GM21515 (cell line): Measurements from ENCODE around the gene INCENP.
"Not testable (repeated sequence)": the region's sequence is repeated elsewhere in the genome, so short reads cannot be mapped to it uniquely, and the experiment has no call there.

Experiments
- ATAC-seq: cut with Tn5 transposase; IDR thresholded peaks from one replicate; pipeline ENCODE4 v1.9.1; 2021; ENCODE audit not compliant: unreplicated experiment

INCENP gene

DNA sequence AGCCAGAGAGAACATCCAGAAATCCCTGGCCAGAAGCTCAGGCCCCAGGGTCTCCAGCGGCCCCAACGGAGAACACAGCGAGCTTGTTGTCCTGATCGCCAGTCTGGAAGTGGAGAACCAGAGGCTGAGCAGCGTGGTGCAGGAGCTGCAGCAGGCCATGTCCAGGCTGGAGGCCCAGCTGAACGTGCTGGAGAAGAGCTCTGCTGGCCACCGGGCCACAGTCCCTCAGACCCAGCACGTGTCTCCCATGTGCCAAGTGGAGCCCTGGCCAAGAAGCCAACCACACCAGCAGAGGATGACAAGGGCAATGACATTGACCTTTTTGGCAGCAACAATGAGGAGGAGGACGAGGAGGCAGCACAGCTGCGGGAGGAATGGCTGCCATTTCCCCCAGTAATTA lies 45.6 kb downstream of the INCENP start:
- no peak for ATAC-seq

DNA sequence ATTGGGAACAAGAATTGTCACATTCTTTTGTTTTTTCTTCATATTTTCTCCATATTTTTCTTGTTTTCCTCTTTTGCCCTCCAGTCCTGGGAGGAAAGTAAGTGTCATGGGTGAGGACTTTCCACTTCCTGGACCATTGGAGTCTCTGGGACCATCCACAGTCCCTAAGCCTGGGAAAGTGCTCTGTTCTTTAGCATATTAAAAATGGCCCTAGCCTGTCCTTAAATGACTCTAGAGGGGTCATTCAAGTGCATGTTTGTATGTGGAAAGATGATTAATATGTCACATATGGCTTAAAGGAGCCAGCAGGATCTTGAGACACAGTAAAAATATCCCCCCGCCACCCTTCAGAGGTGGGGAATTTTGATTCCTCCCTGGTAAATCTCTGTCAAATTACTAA lies 46.1 kb downstream of the INCENP start:
- no peak for ATAC-seq

DNA sequence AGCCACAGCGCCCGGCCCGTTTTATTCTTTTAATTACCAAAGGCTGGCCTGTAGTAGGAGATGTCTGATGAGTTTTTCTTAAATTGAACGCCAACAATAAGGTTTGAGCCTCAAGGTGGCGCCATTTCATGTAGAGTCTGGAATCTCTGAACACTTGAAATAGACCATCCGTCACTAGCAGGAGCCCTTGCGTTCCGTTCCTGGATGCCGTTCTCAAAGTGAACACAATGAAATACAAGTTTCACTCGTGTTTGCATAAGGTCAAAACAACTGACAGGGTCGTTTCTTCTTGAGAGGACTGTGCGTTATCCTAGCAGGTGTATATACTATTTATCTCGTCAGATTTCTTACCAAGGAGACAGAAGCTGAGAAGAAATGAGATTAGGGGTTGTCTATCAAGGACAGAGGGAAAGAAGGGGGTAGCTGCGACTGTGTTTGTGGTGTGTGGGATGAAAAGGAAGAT lies 47.5 kb downstream of the INCENP start:
- no peak for ATAC-seq

DNA sequence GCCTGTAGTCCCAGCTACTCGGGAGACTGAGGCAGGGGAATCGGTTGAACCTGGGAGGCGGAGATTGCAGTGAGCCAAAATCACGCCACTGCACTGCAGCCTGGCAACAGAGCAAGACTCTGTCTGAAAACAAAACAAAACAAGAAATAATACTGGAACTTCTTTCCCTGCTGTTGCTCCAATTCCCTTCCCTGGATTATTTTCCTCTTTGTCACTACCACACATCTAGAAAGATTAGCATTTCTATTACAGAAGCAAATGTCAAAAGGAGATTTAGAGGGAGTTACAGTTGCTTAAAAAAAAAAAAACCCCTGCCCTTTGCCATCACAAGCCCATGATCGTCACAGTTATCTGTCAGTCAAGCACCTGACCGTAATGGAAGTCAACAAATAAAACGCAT lies 48.5 kb downstream of the INCENP start:
- ATAC-seq, result no peak

DNA sequence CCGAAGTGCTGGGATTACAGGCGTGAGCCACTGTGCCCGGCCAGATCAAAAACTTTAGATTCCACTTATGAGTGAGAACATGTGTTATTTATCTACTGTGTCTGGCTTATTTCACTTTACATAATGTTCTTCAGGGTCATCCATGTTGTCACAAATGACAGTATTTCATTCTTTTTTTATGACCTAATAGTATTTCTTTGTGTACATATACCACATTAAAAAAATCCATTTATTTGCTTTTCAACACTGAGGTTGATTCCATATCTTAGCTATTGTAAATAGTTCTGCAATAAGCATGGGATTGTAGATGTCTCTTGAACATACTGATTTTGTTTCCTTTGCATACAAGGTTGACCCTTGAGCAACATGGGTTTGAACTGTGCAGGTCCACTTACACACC lies 53.0 kb downstream of the INCENP start:
- no peak for ATAC-seq

DNA sequence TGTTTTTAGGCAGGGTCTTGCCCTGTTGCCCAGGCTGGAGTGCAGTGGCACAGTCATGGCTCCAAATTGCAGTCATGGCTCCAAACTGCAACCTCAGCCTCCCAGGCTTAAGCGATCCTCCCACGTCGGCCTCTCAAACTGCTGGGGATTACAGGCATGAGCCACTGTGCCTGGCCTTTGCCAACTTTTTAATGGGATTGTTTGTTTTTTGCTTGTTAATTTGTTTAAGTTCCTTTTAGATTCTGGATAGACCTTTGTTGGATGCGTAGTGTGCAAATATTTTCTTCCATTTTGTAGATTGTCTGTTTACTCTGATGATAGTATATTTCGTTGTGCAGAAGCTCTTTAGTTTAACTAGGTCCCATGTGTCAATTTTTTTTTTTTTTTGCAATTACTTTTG lies 56.2 kb downstream of the INCENP start:
- no peak for ATAC-seq

DNA sequence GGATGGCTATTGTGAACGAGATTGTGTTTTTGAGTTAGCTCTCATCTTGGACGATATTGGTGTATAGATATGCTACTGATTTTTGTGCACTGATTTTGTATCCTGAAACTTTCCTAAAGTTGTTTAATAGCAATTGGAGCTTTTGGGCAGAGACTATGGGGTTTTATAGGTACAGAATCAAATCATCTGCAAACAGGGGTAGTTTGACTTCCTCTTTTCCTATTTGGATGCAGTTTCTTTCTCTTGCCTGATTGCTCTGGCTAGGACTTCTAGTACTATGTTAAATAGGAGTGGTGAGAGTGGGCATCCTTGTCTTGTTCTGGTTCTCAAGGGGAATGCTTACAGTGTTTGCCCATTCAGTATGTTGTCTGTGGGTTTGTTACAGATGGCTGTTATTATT lies 57.3 kb downstream of the INCENP start:
- no peak for ATAC-seq

DNA sequence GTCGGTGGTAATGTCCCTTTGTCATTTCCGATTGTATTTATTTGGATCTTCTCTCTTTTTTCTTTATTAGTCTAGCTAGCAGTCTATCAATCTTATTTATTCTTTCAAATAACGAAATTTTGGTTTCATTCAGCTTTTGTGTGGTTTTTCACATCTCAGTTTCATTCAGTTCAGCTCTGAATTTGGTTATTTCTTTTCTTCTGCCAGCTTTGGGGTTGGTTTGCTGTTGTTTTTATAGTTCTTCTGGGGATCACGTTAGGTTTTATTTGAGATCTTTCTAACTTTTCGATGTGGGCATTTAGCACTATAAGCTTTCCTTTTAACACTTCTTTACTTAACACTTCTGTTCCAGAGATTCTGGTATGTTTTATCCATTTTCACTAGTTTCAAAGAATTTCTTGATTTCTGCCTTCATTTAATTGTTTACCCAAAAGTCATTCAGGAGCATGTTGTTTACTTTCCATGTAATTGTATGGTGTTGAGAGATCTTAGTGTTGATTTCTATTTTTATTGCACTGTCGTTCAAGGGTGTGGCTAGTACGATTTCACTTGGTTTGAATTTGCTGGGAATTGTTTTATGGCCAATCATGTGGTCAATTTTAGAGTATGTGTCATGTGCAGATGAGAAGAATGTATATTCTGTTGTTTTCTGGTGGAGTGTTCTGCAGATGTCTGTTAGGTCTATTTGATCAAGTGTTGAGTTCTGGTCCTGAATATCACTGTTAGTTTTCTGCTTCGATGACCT lies 58.5 kb downstream of the INCENP start:
- no peak for ATAC-seq

DNA sequence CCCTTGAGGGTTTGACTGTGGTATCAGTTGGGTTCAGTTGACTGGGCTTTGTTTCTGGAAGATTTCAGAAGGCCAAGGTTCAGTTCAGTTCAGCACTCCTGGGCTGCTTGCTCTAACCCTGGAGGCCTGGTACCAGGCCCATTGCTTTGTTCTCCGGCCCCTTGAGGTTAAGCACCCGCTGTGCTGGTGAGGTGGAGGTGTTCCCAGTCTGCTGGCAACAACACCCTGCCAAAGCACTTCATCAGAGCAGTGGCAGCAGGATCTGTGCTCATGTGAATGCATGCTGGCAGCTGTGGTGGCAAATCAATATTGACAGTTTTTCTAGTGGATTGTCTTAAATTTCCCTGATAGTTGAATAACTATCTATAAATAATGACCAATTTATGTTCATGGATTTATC lies 62.4 kb downstream of the INCENP start:
- no peak for ATAC-seq

DNA sequence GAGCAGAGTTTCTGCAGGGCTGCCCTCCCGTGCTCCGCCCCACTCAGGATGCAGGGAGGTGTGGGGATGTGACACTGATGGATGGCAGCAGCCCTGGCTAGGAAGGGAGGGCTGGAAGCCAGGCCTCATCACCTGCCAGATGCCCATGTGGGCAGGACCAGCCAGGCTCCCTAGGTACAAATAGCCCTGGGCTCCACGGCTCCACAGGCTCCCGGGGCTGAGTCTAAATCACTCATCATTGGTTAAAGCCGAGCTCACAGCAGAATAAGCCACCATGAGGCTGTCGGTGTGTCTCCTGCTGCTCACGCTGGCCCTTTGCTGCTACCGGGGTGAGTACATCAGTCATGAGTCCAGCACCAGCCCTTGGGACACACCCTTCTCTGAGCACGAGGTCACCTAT lies 66.2 kb downstream of the INCENP start, which contains the start of gene SCGB1D1:
Gene SCGB1D1 (plus strand): TSS at position 206 of the 400 bp plus-strand sequence. CDS start 69 bp downstream, at position 275.
- no peak for ATAC-seq

DNA sequence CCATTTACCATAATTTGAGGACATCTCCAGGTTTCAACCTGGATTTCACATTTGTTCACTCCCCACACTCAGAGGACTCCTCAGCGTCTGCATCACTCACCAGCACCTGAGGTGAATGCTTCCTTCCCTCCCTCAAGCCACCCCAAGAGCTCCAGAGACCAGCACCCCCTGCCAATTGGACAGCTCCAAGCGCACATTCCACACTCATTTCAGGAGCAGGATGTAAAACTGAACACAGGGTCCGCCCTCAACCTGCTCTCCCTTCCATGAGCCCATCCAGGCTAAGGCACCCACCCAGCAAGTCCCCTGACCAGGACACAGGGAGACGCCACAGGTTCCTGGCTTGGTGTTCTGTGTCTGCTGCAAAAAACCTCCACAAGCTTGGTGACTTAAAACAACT lies 70.1 kb downstream of the INCENP start:
- ATAC-seq, result no peak

DNA sequence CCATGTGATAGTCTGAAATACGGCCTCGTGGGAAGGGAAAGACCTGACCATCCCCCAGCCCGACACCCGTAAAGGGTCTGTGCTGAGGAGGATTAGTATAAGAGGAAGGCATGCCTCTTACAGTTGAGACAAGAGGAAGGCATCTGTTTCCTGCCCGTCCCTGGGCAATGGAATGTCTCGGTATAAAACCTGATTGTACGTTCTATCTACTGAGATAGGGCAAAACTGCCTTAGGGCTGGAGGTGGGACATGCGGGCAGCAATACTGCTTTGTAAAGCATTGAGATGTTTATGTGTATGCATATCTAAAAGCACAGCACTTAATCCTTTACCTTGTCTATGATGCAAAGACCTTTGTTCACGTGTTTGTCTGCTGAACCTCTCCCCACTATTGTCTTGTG lies 71.2 kb downstream of the INCENP start:
- not testable (repeated sequence) for ATAC-seq

DNA sequence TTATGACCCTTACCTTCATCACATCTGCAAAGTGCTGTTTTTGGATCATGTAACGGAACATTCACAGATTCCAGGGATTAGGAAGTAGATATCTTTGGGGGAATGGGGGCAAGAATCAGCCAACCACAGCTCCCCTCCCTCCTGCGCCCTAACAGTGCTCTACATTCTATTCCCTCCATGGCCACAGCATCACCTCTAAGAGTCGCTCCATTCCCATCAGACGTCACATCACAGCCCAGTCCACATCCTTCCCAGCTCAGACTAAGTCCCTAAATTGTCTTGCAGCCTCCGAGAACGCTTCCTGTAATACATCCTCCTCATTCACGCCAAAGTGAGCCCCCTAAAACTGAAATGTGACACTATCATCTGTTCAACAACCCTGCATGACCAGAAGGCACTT lies 72.1 kb downstream of the INCENP start:
- ATAC-seq, result no peak

DNA sequence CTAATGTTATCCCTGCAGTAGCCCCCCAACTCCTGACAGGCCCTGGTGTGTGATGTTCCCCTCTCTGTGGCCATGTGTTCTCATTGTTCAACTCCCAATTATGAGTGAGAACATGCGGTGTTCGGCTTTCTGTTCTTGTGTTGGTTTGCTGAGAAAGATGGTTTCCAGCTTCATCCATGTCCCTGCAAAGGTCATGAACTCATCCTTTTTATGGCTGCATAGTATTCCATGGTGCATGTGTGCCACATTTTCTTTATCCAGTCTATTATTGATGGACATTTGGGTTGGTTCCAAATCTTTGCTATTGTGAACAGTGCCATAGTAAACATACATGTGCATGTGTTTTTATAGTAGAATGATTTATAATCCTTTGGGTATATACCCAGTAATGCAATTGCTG lies 73.6 kb downstream of the INCENP start:
- ATAC-seq, result not testable (repeated sequence)

DNA sequence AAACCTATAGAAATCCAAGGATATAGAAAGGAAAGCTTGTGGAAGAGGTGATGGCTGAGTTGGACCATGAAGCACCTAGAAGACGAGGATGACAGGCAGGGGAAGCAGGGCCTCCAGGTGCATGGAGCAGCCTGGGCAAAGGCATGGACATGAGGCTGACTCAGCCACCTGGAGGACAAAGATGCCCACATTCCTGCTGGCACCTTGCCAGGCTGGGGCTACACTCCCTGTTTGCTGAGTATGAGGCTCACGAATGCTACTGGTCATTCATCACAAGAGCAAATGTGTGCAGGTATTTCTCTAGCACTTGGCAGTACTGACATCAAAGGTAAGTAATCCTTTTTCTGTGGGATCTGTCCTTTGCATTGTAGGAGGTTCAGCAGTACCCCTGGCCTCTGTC lies 77.6 kb downstream of the INCENP start:
- ATAC-seq, result no peak
